Smooth muscle cell of the coronary artery (primary cell): Measurements from ENCODE around the gene CEP164. TPM values are rescaled to one million over a fixed set of nuclear protein-coding genes. Genes with fewer than 3 reads are reported as not detected.

Source experiments
- total RNA-seq: library from RNA; depleted of rRNA; stranded (reverse); fragments of >200 nt; gene quantifications from 2 replicates; pipeline ENCODE4 v1.2.3, GENCODE V29; 2014; ENCODE audit warnings: low replicate concordance

CEP164 gene
- 16.8 and 22.5 TPM in 2 replicates for total RNA-seq

DNA sequence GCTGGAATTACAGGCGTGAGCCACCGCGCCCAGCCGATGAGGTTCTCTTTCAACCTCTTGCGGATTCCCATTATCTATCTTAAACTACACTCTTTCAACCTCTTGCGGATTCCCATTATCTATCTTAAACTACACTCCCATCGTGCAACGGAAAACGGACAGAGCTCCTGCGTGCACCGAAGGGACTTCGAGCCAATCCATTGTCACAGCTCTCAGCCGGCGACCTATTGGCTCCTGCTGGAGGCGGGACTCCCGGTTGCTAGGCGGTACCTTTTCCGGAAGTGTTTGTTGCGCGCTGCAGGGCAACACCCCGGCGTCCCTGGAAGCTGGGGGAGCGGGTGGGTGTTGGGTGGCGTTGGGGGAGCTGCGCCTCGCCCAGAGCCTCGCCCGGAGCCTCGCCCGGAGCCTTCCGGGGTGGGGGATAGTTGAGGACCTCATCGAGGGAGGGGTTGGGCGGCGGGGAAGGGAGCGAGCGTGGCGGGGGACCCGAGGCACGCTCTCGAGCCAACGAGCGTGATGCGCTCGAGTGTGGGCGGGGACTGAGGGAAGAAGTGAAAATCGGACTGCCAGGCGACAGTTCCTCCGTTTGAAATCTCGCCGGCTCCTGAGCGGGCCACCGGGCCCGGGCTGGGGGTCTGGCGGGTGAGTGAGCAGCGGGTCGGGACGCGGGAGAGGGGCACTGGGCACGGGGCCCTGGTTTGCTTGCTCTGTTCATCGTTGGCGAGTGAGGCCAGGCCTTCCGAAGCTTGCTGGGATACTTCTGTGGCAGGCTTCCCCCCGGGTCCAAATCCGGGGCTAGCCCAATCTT, at the start of gene CEP164:
CEP164 (plus strand) TSS at position 288 of the 808 bp plus-strand sequence. CDS start 10,733 bp downstream, outside the sequence.

DNA sequence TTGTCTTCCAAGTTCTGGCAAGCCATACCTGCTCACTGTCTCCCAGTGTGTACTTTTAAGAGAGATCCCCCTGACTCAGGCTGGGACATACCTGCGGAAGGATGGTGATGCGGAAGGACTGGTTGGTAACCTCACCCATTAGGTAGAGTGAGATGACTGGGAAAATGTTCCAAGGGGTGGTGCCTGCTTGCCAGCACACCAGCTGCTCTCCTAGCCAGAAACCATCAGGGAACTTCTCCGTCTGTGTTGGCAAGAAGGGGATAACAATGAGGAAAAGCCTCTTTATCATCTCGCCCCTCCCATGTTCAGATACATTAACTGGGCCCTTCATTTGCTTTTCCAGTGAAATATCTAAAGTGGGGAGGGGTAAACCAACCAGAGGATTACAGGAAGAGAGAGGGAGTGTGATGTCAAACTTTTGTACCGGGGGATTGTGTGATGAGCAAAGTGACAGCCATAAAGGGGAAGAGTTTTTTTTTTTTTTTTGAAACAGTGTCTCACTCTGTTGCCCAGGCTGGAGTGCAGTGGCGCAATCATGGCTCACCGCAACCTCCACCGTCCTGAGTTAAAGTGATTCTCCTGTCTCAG, 36.8 kb upstream of the CEP164 start, which contains the start of gene BACE1-AS:
BACE1-AS (plus strand) TSS at position 538 of the 588 bp plus-strand sequence.

DNA sequence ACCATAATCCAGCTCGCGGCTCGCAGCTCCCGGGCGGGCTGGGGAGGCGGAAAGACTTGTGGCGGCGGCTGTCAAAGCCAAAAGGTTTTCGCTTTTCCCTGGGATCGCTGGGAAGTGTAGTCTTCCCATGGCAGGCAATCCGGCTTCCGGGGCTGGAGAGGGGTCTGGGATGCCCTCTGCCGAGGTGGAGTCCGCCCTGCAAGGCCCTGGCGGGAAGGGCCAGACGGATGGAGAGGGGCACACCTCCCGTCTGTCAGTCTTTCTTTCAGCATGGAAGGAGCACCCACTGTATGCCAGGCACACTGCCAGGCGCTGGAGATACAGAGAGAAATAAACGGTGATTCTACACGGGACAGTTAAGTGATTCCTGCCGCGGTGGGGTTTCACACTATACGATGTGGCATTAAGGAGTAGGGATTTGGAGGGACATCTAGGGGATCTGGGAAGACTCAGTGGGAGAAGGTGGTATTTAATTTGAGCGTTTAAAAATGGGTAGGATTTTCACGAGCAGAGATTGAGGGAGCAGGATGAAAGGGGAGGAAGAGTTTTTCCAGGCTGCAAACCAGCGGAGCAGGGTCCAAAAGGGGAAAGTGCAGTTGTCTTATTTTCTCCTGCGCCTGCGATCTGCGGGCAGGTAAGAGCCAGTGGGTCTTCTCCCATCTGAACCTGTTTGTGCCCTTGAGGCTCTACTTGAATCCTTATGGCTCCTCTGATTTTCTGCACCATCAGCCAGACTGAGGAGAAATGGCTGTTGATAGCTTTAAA, 11.3 kb upstream of the CEP164 start, which contains the start of gene BACE1:
BACE1 (minus strand) TSS at position 60 of the 765 bp plus-strand sequence. CDS start 461 bp downstream, outside the sequence.

Other genes starting within 250 kb of the CEP164 start
- 11.3 and 12.4 TPM in 2 replicates for gene SIK3, start 229.4 kb upstream of the CEP164 start, total RNA-seq
- 66.2 and 147 TPM in 2 replicates for gene PAFAH1B2, start 183.6 kb upstream of the CEP164 start, total RNA-seq
- 22.7 and 25.3 TPM in 2 replicates for gene SIDT2, start 149.1 kb upstream of the CEP164 start, total RNA-seq
- gene TAGLN, start 128.5 kb upstream of the CEP164 start, total RNA-seq: 103 and 2,351 TPM in 2 replicates
- gene PCSK7, start 95.8 kb upstream of the CEP164 start, total RNA-seq: 52.0 and 57.0 TPM in 2 replicates
- 5.5 and 7.3 TPM in 2 replicates for gene RNF214, start 95.2 kb upstream of the CEP164 start, total RNA-seq
- 1.6 and 2.6 TPM in 2 replicates for gene BACE1-AS, start 36.5 kb upstream of the CEP164 start, total RNA-seq
- 19.6 and 19.7 TPM in 2 replicates for gene BACE1, start 11.6 kb upstream of the CEP164 start, total RNA-seq